IPS DF 6.9 (cell line): ENCODE measurements around the gene UBE2D1.

ENCODE experiments used
- DNase-seq: peaks from one replicate; pipeline ENCODE4 v3.0.0-alpha.2; 2013; ENCODE audit warnings: low read depth, low spot score
- H3K27ac ChIP-seq: one replicate; pipeline ENCODE4 v1.5.1; 2013; ENCODE audit warnings: low read length, control low read depth
- H3K27me3 ChIP-seq: 2 replicates; pipeline ENCODE4 v1.6.1; 2013; ENCODE audit warnings: mild to moderate bottlenecking, low read length; ENCODE audit not compliant: control insufficient read depth, insufficient read depth
- H3K36me3 ChIP-seq: 2 replicates; pipeline ENCODE4 v1.6.1; 2013; ENCODE audit warnings: low read length; ENCODE audit not compliant: control insufficient read depth, insufficient read depth
- H3K4me1 ChIP-seq: 2 replicates; pipeline ENCODE4 v1.6.1; 2013; ENCODE audit warnings: low read length; ENCODE audit not compliant: control insufficient read depth, insufficient read depth
- H3K4me3 ChIP-seq: 2 replicates; pipeline ENCODE4 v1.5.1; 2013; ENCODE audit warnings: mild to moderate bottlenecking, low read length
- H3K9me3 ChIP-seq: 2 replicates; pipeline ENCODE4 v1.6.1; 2013; ENCODE audit warnings: low read length, inconsistent platforms; ENCODE audit not compliant: control insufficient read depth, insufficient read depth
- WGBS: extraction: QIAGEN DNeasy Blood & Tissue Kit; methylation state at CpG from one replicate; pipeline ENCODE4 v1.1.7; 2013; ENCODE audit warnings: mixed read lengths, missing lambda C conversion rate; ENCODE audit not compliant: insufficient read length, insufficient coverage; 5-methylcytosine and 5-hydroxymethylcytosine counted together

Gene UBE2D1

GRCh38 chr10:58382489-58382995, 47.7 kb downstream of the UBE2D1 start:
- Histone ChIP-seq H3K27ac (no peak overlapping the region), H3K4me1 (no peaks in the 10 kb centered on the region), H3K4me3 (no peak overlapping the region), H3K9me3 (no peaks in the 10 kb centered on the region), H3K27me3 (no peaks in the 10 kb centered on the region), H3K36me3 (no peaks in the 10 kb centered on the region)
- WGBS, result no CpG with 5 or more reads among the region's 2 CpGs
- DNase-seq, result no peak

GRCh38 chr10:58384095-58384494, 49.3 kb downstream of the UBE2D1 start:
- no peak overlapping the region for H3K27ac ChIP-seq
- H3K27me3 ChIP-seq, result no peaks in the 10 kb centered on the region
- peaks cover 2% of the 10 kb centered on the region; the same call in 1 of the 2 replicates for H3K36me3 ChIP-seq
- no peak overlapping the region for H3K4me3 ChIP-seq
- H3K4me1 ChIP-seq, result no peaks in the 10 kb centered on the region
- WGBS, result no CpG with 5 or more reads among the region's 3 CpGs
- no peaks in the 10 kb centered on the region for H3K9me3 ChIP-seq
- DNase-seq, result no peak

GRCh38 chr10:58384544-58384998, 49.8 kb downstream of the UBE2D1 start:
- H3K27me3 ChIP-seq, result no peaks in the 10 kb centered on the region
- no CpG with 5 or more reads among the region's 12 CpGs for WGBS
- H3K27ac ChIP-seq, result no peak overlapping the region
- no peak for DNase-seq
- peaks cover 2% of the 10 kb centered on the region; the same call in 1 of the 2 replicates for H3K36me3 ChIP-seq
- no peaks in the 10 kb centered on the region for H3K4me1 ChIP-seq
- peak overlapping the region; percentile 86; the same call in 1 of the 2 replicates for H3K4me3 ChIP-seq
- no peaks in the 10 kb centered on the region for H3K9me3 ChIP-seq

DNA sequence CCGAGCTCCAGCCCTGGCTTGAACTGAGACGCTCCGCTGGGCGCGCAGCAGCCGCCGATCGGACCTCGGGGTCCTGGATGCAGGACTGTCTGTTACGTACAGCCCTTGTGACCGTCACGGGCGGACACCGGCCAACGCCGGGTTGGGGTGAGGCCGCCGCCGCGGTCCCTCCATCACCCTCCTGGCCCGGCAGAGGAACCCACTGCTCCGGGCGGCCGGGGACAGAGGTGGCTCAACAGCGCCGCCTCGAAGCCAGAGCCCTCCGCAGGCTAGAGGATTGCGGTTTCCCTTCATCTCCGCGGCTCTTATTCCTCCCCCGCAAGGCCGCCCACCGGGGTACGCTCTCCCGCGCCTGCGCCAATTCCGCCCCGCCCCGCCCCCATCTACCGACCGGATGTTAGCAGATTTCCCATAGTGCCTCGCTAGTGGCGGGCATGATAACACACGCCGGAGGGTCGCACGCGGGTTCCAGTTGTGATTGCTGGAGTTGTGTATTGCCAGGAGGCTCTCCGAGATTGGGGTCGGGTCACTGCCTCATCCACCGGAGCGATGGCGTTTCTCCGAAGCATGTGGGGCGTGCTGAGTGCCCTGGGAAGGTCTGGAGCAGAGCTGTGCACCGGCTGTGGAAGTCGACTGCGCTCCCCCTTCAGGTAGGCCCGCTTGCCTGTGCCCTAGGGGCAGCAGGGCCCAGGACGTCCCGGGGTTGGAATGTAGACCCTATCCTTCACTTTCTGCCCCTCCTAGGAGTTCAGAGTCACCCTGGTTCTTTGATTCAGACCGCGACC, 50.4 kb downstream of the UBE2D1 start, which contains the start of gene TFAM:
Gene TFAM (plus strand): TSS at position 412 of the 785 bp plus-strand sequence. CDS start 138 bp downstream, at position 550.
- no peaks in the 10 kb centered on the region for H3K9me3 ChIP-seq
- WGBS, result no CpG with 5 or more reads among the region's 65 CpGs
- no peaks in the 10 kb centered on the region for H3K4me1 ChIP-seq

DNA sequence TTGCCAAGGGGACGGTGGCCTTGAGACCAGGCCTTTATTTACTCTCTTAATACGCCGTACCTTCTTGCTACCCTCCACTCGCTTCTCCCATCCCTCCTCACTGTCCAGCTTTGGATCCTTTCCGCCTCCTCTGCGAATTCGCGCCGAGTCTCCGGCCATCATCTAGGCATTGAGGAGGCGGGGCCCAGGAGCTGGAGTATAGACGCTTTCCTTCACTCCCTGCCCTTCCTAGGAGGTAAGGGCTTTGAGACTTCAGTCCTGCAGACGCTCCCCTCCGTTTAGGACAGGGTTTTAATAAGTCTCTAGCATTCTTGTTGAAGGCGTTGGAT, 50.9 kb downstream of the UBE2D1 start:
- peak overlapping the region; percentile 86 for H3K4me3 ChIP-seq
- no peak for DNase-seq
- peaks cover 2% of the 10 kb centered on the region; the same call in 1 of the 2 replicates for H3K36me3 ChIP-seq
- H3K9me3 ChIP-seq, result no peaks in the 10 kb centered on the region
- no CpG with 5 or more reads among the region's 15 CpGs for WGBS
- H3K27me3 ChIP-seq, result no peaks in the 10 kb centered on the region
- no peaks in the 10 kb centered on the region for H3K4me1 ChIP-seq
- no peak overlapping the region for H3K27ac ChIP-seq

More for the DNA sequence above, 50.4 kb downstream of the UBE2D1 start, which contains the start of gene TFAM:
- DNase-seq, result peak; percentile 76
- Histone ChIP-seq H3K36me3 (peaks cover 2% of the 10 kb centered on the region; the same call in 1 of the 2 replicates), H3K27ac (no peak within 1 kb of the TSS), H3K27me3 (no peaks in the 10 kb centered on the region), H3K4me3 (peak within 1 kb of the TSS; percentile 86)

GRCh38 chr10:58389024-58389423, 54.2 kb downstream of the UBE2D1 start:
- peaks cover 2% of the 10 kb centered on the region; the same call in 1 of the 2 replicates for H3K36me3 ChIP-seq
- no peak for DNase-seq
- WGBS, result no CpG with 5 or more reads among the region's 3 CpGs
- H3K27me3 ChIP-seq, result no peaks in the 10 kb centered on the region
- H3K9me3 ChIP-seq, result no peaks in the 10 kb centered on the region
- no peak overlapping the region for H3K4me3 ChIP-seq
- H3K4me1 ChIP-seq, result no peaks in the 10 kb centered on the region
- H3K27ac ChIP-seq, result no peak overlapping the region

DNA sequence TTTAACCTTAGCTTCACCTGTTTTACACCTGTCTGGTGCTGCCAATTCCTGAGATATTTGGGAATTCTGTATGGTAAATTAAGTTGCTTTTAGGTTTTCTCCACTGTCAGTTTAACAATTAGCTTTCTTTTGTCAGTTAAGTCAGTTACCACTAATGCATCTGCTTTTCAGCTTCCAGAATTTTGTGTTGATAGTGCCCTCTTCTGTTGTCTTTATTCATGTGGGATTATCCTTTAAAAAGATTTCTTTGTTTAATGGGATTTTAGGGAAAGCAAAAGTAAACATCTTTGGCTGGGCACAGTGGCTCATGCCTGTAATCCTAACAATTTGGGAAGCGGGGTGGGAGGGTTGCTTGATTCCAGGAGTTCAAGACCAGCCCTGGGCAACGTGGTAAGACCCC, 58.5 kb downstream of the UBE2D1 start:
- H3K4me3 ChIP-seq, result no peak overlapping the region

DNA sequence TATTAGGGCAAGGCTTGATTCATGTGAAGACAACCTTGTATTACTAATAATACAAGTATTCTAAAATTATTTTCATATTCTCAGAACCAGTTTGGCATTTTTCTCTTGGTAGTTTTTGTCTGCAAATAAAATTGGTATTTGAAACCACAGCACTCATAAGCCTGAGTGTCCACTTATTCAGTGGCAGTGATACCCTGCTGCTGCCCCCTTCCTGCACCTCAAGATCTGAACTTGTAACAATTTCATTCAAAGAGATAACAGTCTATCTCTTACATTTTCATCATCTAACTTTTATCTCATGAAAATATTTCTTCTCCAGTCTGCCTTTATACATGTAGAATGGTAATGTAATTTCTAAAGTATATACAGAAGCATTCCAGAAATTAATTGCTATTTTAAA, 59.7 kb downstream of the UBE2D1 start:
- Histone ChIP-seq H3K27me3 (no peaks in the 10 kb centered on the region), H3K4me3 (no peak overlapping the region), H3K36me3 (no peaks in the 10 kb centered on the region; the same call in 1 of the 2 replicates), H3K9me3 (no peaks in the 10 kb centered on the region), H3K4me1 (no peaks in the 10 kb centered on the region), H3K27ac (no peak overlapping the region)
- no peak for DNase-seq

More for the DNA sequence above, 58.5 kb downstream of the UBE2D1 start:
- H3K4me1 ChIP-seq, result no peaks in the 10 kb centered on the region
- no peak overlapping the region for H3K27ac ChIP-seq
- H3K36me3 ChIP-seq, result peaks cover 2% of the 10 kb centered on the region; the same call in 1 of the 2 replicates
- no peak for DNase-seq
- WGBS, result no CpG with 5 or more reads among the region's 2 CpGs
- H3K27me3 ChIP-seq, result no peaks in the 10 kb centered on the region
- H3K9me3 ChIP-seq, result no peaks in the 10 kb centered on the region

GRCh38 chr10:58396057-58396456, 61.3 kb downstream of the UBE2D1 start:
- Histone ChIP-seq H3K4me1 (no peaks in the 10 kb centered on the region), H3K4me3 (no peak overlapping the region), H3K27ac (no peak overlapping the region), H3K9me3 (no peaks in the 10 kb centered on the region), H3K36me3 (no peaks in the 10 kb centered on the region; the same call in 1 of the 2 replicates), H3K27me3 (no peaks in the 10 kb centered on the region)
- DNase-seq, result no peak

DNA sequence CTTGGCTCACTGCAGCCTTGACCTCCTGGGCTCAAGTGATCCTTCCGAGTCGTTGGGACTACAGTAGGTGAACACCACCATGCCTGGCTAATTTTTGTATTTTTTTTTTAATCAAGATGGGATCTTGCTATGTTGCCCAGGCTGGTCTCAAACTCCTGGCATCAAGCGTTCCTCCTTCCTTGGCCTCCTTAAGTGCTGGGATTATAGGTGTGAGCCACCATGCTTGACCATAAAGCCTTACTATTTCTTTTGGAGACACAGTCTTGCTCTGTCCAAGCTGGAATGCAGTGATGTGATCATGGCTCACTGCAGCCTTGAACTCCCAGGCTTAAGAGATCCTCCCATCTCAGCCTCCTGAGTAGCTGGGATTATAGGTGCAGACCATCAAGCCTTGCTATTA, 63.0 kb downstream of the UBE2D1 start:
- Histone ChIP-seq H3K27ac (no peak overlapping the region), H3K9me3 (no peaks in the 10 kb centered on the region), H3K4me1 (no peaks in the 10 kb centered on the region), H3K4me3 (no peak overlapping the region), H3K27me3 (no peaks in the 10 kb centered on the region), H3K36me3 (no peaks in the 10 kb centered on the region; the same call in 1 of the 2 replicates)
- no CpG with 5 or more reads among the region's 3 CpGs for WGBS
- no peak for DNase-seq
